Activated T-cell treated with anti-CD3 and anti-CD28 coated beads, Interleukin-2, amount 50 U/mL, for 1 hour (primary cell): ENCODE measurements around the gene KRTAP29-1.
"Not testable (repeated sequence)": the region's sequence is repeated elsewhere in the genome, so short reads cannot be mapped to it uniquely, and the experiment has no call there.

ENCODE experiments used
- DNase-seq: peaks from one replicate; pipeline ENCODE4 v3.0.0-alpha.2; 2020

The KRTAP29-1 gene

GRCh38 chr17:41296846-41297245 lies 5.8 kb downstream of the KRTAP29-1 start:
- no peak for DNase-seq

- DNase-seq, result no peak
Measured at GRCh38 chr17:41294016-41294415, 8.6 kb downstream of the KRTAP29-1 start.

- DNase-seq, result no peak
Measured at GRCh38 chr17:41287050-41287449, 15.6 kb downstream of the KRTAP29-1 start.

- DNase-seq, result no peak
Measured at GRCh38 chr17:41284546-41284945, 18.1 kb downstream of the KRTAP29-1 start.

- DNase-seq, result no peak
Measured at GRCh38 chr17:41284043-41284442, 18.6 kb downstream of the KRTAP29-1 start.

- no peak for DNase-seq
Measured at GRCh38 chr17:41278176-41278955, 24.3 kb downstream of the KRTAP29-1 start.

GRCh38 chr17:41275648-41276190 lies 26.9 kb downstream of the KRTAP29-1 start, which contains the start of gene KRTAP9-7:
KRTAP9-7 (plus strand) TSS chr17:41275698; CDS start chr17:41275698, 0 bp downstream.
- not testable (repeated sequence) for DNase-seq

GRCh38 chr17:41271858-41272257 lies 30.8 kb downstream of the KRTAP29-1 start:
- DNase-seq, result no peak

- DNase-seq, result not testable (repeated sequence)
Measured at GRCh38 chr17:41271323-41271722, 31.3 kb downstream of the KRTAP29-1 start.

GRCh38 chr17:41267711-41268110 lies 34.9 kb downstream of the KRTAP29-1 start:
- no peak for DNase-seq

GRCh38 chr17:41265078-41265477 lies 37.6 kb downstream of the KRTAP29-1 start, which contains the start of gene KRTAP9-6:
KRTAP9-6 (plus strand) TSS chr17:41265378; CDS start chr17:41265378, 0 bp downstream.
- DNase-seq, result no peak

GRCh38 chr17:41264599-41264998 lies 38.1 kb downstream of the KRTAP29-1 start:
- no peak for DNase-seq

GRCh38 chr17:41263212-41263611 lies 39.4 kb downstream of the KRTAP29-1 start:
- DNase-seq, result no peak

- DNase-seq, result no peak
Measured at GRCh38 chr17:41258406-41258805, 44.2 kb downstream of the KRTAP29-1 start.

- DNase-seq, result no peak
Measured at GRCh38 chr17:41256291-41256685, 46.4 kb downstream of the KRTAP29-1 start.

- not testable (repeated sequence) for DNase-seq
Measured at GRCh38 chr17:41255381-41256290, 47.0 kb downstream of the KRTAP29-1 start, which contains the start of gene KRTAP9-9. KRTAP9-9 (plus strand) TSS chr17:41255384.

- DNase-seq, result no peak
Measured at GRCh38 chr17:41254861-41255260, 47.8 kb downstream of the KRTAP29-1 start.
